ENCODE measurements around the gene GSTCD.
"Not testable (repeated sequence)": the region's sequence is repeated elsewhere in the genome, so short reads cannot be mapped to it uniquely, and the experiment has no call there.

GRCh38 chr4:105695832-105696231, 12.8 kb upstream of the GSTCD start:
- TF ChIP-seq, protein P1, sequence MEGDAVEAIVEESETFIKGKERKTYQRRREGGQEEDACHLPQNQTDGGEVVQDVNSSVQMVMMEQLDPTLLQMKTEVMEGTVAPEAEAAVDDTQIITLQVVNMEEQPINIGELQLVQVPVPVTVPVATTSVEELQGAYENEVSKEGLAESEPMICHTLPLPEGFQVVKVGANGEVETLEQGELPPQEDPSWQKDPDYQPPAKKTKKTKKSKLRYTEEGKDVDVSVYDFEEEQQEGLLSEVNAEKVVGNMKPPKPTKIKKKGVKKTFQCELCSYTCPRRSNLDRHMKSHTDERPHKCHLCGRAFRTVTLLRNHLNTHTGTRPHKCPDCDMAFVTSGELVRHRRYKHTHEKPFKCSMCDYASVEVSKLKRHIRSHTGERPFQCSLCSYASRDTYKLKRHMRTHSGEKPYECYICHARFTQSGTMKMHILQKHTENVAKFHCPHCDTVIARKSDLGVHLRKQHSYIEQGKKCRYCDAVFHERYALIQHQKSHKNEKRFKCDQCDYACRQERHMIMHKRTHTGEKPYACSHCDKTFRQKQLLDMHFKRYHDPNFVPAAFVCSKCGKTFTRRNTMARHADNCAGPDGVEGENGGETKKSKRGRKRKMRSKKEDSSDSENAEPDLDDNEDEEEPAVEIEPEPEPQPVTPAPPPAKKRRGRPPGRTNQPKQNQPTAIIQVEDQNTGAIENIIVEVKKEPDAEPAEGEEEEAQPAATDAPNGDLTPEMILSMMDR (IDR thresholded peaks at IDR 0.05): not testable (repeated sequence)
- TF ChIP-seq POLR2A (IDR thresholded peaks at IDR 0.05): not testable (repeated sequence)

All from body of pancreas (tissue), 4 donors.